ENCODE results near the gene EID3. TPM values are rescaled to one million over a fixed set of nuclear protein-coding genes. Genes with fewer than 3 reads are reported as not detected.

The EID3 gene
- total and polyA plus RNA-seq, 2 donors (not counting 1 experiment from before 2014, with no cell fraction given) = 6.4 to 9.4 TPM

DNA sequence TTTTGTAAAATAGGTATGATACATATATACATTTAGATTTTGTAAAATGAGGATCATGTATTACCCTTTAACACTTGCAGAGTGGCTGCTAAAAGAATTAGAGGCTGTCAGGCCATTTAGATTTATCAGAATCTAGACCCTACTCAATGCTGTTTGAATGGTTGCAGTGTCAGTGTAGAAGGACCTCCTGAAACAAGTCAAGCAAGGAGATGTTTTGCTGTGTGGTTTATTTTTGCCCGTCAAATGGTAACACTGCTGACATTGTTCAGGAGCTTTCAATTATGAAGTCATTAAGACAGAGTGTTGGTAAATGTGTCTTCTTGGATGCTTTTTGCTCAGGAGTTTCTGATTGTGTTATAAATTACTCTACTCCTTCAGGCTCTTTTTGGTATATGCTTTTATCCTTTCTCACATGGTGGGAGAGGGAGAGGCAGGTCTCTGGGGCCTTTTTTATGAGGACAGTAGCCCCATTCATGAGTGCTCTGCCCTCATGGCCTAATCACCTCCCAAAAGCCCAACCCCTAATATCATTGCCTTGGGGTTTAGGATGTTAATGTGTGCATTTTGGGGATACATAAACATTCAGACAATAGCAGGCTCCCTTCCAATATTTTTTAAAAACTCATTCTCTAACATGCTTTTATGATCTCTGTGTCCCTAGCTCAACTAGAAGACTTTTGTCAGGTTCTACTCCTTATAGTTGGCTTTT is 16.5 kb downstream of the EID3 start:
- ChIA-PET POLR2A (interaction anchor here (0.6 to 0.7 kb wide), 2 partner anchors 11 to 67 kb away, joined by 4 to 8 read pairs; no protein-coding TSS in a partner anchor), CTCF (no interaction called here)
- Histone ChIP-seq H3K4me2 (replicated peaks; ENCODE audit: low read depth, low read length, poor library complexity, severe bottlenecking) (no peak overlapping the region), H2AFZ (ENCODE audit: insufficient read depth, low read depth, low read length, poor library complexity, severe bottlenecking) (no peak overlapping the region), H3K9me3 (ENCODE audit: control extremely low read depth in 1 of 3, control insufficient read depth in 2 of 3, insufficient read depth in 1 of 3, low read length in 2 of 3) (no peaks in the 10 kb centered on the region), H3K27ac (ENCODE audit: low read length in 2 of 2) (no peak overlapping the region), H3K4me1 (ENCODE audit: control insufficient read depth in 2 of 2, insufficient read depth in 2 of 2, low read length in 2 of 2) (no peaks in the 10 kb centered on the region), H4K20me1 (ENCODE audit: control insufficient read depth, insufficient read depth, low read length, poor library complexity, severe bottlenecking) (no peaks in the 10 kb centered on the region), H3K27me3 (replicated peaks in 1 of 4; ENCODE audit: control extremely low read depth in 1 of 4, control insufficient read depth in 3 of 4, insufficient read depth in 4 of 4, low read length in 3 of 4) (no peaks in the 10 kb centered on the region), H3K79me2 (ENCODE audit: control insufficient read depth, insufficient read depth, low read length) (no peaks in the 10 kb centered on the region), H3K36me3 (replicated peaks in 1 of 2; ENCODE audit: control extremely low read depth in 1 of 2, control insufficient read depth in 1 of 2, extremely low read depth in 1 of 2, insufficient read depth in 2 of 2, low read length in 1 of 2) (peaks cover 19 to 57% of the 10 kb centered on the region in 2 experiments), H3K9ac (ENCODE audit: low read length) (no peak overlapping the region), H3K4me3 (ENCODE audit: control extremely low read depth in 1 of 5, extremely low read depth in 1 of 5, insufficient read depth in 1 of 5, low read depth in 2 of 5, low read length in 4 of 5) (no peak overlapping the region)
- Mint-ChIP-seq H3K9me3 (ENCODE audit: insufficient read depth) (no peaks in the 10 kb centered on the region), H3K4me1 (no peaks in the 10 kb centered on the region), H3K4me3 (no peak overlapping the region), H3K27ac (no peak overlapping the region), H3K27me3 (no peaks in the 10 kb centered on the region)
- no CpG with 5 or more reads among the region's 1 CpG for WGBS (ENCODE audit: insufficient coverage)
- TF ChIP-seq EZH2 (IDR thresholded peaks at IDR 0.05; ENCODE audit: borderline replicate concordance, insufficient read depth, low read depth, low read length, poor library complexity, severe bottlenecking) = no peak
- TF ChIP-seq, protein P1, sequence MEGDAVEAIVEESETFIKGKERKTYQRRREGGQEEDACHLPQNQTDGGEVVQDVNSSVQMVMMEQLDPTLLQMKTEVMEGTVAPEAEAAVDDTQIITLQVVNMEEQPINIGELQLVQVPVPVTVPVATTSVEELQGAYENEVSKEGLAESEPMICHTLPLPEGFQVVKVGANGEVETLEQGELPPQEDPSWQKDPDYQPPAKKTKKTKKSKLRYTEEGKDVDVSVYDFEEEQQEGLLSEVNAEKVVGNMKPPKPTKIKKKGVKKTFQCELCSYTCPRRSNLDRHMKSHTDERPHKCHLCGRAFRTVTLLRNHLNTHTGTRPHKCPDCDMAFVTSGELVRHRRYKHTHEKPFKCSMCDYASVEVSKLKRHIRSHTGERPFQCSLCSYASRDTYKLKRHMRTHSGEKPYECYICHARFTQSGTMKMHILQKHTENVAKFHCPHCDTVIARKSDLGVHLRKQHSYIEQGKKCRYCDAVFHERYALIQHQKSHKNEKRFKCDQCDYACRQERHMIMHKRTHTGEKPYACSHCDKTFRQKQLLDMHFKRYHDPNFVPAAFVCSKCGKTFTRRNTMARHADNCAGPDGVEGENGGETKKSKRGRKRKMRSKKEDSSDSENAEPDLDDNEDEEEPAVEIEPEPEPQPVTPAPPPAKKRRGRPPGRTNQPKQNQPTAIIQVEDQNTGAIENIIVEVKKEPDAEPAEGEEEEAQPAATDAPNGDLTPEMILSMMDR (IDR thresholded peaks at IDR 0.05) = no peak
- DNase-seq (no peak), ATAC-seq (ENCODE audit: low read depth) (no peak)
- intact Hi-C loops (cut with micrococcal nuclease) = no loop called here

GRCh38 chr12:104320627-104321024 is 17.1 kb downstream of the EID3 start:
- no peak overlapping the region for H3K4me2 ChIP-seq (replicated peaks; ENCODE audit: low read depth, low read length, poor library complexity, severe bottlenecking)
- no peak overlapping the region for H3K9ac ChIP-seq (ENCODE audit: low read length)
- no peaks in the 10 kb centered on the region for H3K9me3 Mint-ChIP-seq (ENCODE audit: insufficient read depth)

More at GRCh38 chr12:104320627-104321024, 17.1 kb downstream of the EID3 start:
- H3K27me3 ChIP-seq (replicated peaks in 1 of 4; ENCODE audit: control extremely low read depth in 1 of 4, control insufficient read depth in 3 of 4, insufficient read depth in 4 of 4, low read length in 3 of 4) = no peaks in the 10 kb centered on the region
- ChIA-PET CTCF (no interaction called here), POLR2A (interaction anchor here (0.6 to 0.7 kb wide), 2 partner anchors 12 to 67 kb away, joined by 4 to 8 read pairs; no protein-coding TSS in a partner anchor)
- H3K4me3 ChIP-seq (ENCODE audit: control extremely low read depth in 1 of 5, extremely low read depth in 1 of 5, insufficient read depth in 1 of 5, low read depth in 2 of 5, low read length in 4 of 5) = no peak overlapping the region
- H3K36me3 ChIP-seq (replicated peaks in 1 of 2; ENCODE audit: control extremely low read depth in 1 of 2, control insufficient read depth in 1 of 2, extremely low read depth in 1 of 2, insufficient read depth in 2 of 2, low read length in 1 of 2) = peaks cover 21 to 56% of the 10 kb centered on the region in 2 experiments
- Mint-ChIP-seq H3K4me1 (no peaks in the 10 kb centered on the region), H3K27ac (no peak overlapping the region), H3K27me3 (no peaks in the 10 kb centered on the region), H3K4me3 (no peak overlapping the region)
- H3K4me1 ChIP-seq (ENCODE audit: control insufficient read depth in 2 of 2, insufficient read depth in 2 of 2, low read length in 2 of 2) = no peaks in the 10 kb centered on the region
- TF ChIP-seq, protein P1 (IDR thresholded peaks at IDR 0.05) = no peak
- TF ChIP-seq EZH2 (IDR thresholded peaks at IDR 0.05; ENCODE audit: borderline replicate concordance, insufficient read depth, low read depth, low read length, poor library complexity, severe bottlenecking) = no peak
- no peaks in the 10 kb centered on the region for H4K20me1 ChIP-seq (ENCODE audit: control insufficient read depth, insufficient read depth, low read length, poor library complexity, severe bottlenecking)
- intact Hi-C loops (cut with micrococcal nuclease) = no loop called here
- H3K79me2 ChIP-seq (ENCODE audit: control insufficient read depth, insufficient read depth, low read length) = no peaks in the 10 kb centered on the region
- H3K9me3 ChIP-seq (ENCODE audit: control extremely low read depth in 1 of 3, control insufficient read depth in 2 of 3, insufficient read depth in 1 of 3, low read length in 2 of 3) = no peaks in the 10 kb centered on the region
- DNase-seq (no peak), ATAC-seq (ENCODE audit: low read depth) (no peak)
- H3K27ac ChIP-seq (ENCODE audit: low read length in 2 of 2) = no peak overlapping the region
- no peak overlapping the region for H2AFZ ChIP-seq (ENCODE audit: insufficient read depth, low read depth, low read length, poor library complexity, severe bottlenecking)

All from B cell (primary cell).